Suprapubic skin (tissue), 3 donors: ENCODE data around the gene NPB.

Source experiments
- EP300 ChIP-seq: sonication (generic); formaldehyde crosslinking; IDR thresholded peaks from one replicate; pipeline ENCODE4 v1.6.1; 2017; ENCODE audit warnings: antibody characterized with exemption
- POLR2A ChIP-seq, 2 donors: fragments of 450-650 bp; IDR thresholded peaks; one replicate each; pipeline ENCODE4 v1.6.1; 2017; ENCODE audit warnings: antibody characterized with exemption in 2 of 2, mild to moderate bottlenecking in 2 of 2, moderate library complexity in 2 of 2
- TF ChIP-seq, protein P1 (sequence below), 2 donors: fragments of 200-600 bp in 1 of 2; fragments of 450-650 bp in 1 of 2; sonication (generic) in 1 of 2; IDR thresholded peaks; one replicate each; pipeline ENCODE4 v1.5.1; 2016 to 2019; ENCODE audit warnings: antibody characterized with exemption in 2 of 2, mild to moderate bottlenecking in 1 of 2, moderate library complexity in 1 of 2

DNA sequence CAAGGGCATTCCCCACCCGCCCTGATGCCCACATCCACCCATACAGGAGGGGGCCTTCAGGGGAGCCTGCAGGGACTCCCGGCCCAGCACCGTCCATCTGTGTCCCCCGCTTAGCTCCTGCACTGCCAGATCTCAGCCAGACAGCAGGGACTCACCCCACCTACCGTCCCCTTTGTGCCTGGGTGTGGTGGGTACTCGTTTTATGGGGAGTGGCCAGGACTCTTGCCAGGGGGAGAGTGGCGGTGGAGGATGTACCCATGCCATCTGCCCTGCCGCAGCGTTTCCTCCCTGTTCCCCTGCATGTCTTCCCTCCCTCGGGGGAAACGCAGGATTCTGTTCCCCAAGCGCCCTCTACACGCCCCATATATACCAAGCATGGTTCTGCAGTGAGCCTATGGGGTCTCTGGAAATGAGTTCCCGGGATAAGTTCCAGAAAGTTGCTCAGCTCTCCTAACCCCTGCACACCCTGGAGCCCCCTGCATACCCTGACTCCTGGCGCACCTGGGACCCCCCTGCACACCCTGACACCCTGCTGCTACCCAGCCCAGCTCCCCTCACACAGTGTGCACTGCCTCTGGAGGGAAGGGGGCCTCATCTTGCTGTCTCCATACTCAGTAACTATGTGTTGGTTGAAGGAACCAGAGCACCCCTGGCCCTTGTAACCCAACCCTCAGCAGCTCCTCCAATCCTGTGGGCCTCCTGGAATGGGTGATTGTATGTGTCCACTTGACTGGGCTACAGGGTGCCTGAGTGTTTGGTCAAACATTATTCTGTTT lies 29.7 kb downstream of the NPB start:
- TF ChIP-seq POLR2A (IDR thresholded peaks at IDR 0.05): no peak
- TF ChIP-seq, protein P1, sequence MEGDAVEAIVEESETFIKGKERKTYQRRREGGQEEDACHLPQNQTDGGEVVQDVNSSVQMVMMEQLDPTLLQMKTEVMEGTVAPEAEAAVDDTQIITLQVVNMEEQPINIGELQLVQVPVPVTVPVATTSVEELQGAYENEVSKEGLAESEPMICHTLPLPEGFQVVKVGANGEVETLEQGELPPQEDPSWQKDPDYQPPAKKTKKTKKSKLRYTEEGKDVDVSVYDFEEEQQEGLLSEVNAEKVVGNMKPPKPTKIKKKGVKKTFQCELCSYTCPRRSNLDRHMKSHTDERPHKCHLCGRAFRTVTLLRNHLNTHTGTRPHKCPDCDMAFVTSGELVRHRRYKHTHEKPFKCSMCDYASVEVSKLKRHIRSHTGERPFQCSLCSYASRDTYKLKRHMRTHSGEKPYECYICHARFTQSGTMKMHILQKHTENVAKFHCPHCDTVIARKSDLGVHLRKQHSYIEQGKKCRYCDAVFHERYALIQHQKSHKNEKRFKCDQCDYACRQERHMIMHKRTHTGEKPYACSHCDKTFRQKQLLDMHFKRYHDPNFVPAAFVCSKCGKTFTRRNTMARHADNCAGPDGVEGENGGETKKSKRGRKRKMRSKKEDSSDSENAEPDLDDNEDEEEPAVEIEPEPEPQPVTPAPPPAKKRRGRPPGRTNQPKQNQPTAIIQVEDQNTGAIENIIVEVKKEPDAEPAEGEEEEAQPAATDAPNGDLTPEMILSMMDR (IDR thresholded peaks at IDR 0.05): no peak
- TF ChIP-seq EP300: no peak
